ENCODE results near the gene PTH1R.

Gene PTH1R

DNA sequence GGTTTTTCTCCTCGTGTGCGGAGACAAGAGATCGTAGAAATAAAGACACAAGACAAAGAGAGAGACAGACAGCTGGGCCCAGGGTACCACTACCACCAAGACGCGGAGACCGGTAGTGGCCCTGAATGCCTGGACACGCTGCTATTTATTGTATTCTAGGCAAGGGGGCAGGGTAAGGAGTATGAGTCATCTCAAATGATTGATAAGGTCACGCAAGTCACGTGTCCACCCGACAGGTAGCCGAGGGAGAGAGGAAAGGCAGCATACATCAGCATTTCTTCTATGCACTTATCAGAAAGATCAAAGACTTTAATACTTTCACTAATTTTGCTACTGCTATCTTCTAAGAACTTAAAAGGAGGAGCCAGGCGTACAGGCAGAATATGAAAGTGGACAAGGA is 42.5 kb upstream of the PTH1R start:
- no peak overlapping the region for H3K4me3 ChIP-seq (replicated peaks in 1 of 2; ENCODE audit: low read depth in 2 of 2, low read length in 2 of 2)
- no peak for TF ChIP-seq CTCF (IDR thresholded peaks at IDR 0.05; ENCODE audit: low read depth, low read length)
- no peak for DNase-seq (ENCODE audit: low read depth in 2 of 2)

- H3K4me3 ChIP-seq (replicated peaks in 1 of 2; ENCODE audit: low read depth in 2 of 2, low read length in 2 of 2) = no peak overlapping the region
- no peak for TF ChIP-seq CTCF (IDR thresholded peaks at IDR 0.05; ENCODE audit: low read depth, low read length)
- DNase-seq (ENCODE audit: low read depth in 2 of 2) = no peak
These were observed 42.0 kb upstream of the PTH1R start for GRCh38 chr3:46835491-46835890.

GRCh38 chr3:46838301-46838700 is 39.2 kb upstream of the PTH1R start:
- H3K4me3 ChIP-seq (replicated peaks in 1 of 2; ENCODE audit: low read depth in 2 of 2, low read length in 2 of 2) = no peak overlapping the region
- no peak for TF ChIP-seq CTCF (IDR thresholded peaks at IDR 0.05; ENCODE audit: low read depth, low read length)
- no peak for DNase-seq (ENCODE audit: low read depth in 2 of 2)

GRCh38 chr3:46840491-46840890 is 37.0 kb upstream of the PTH1R start:
- no peak for TF ChIP-seq CTCF (IDR thresholded peaks at IDR 0.05; ENCODE audit: low read depth, low read length)
- DNase-seq (ENCODE audit: low read depth in 2 of 2) = no peak
- H3K4me3 ChIP-seq (replicated peaks in 1 of 2; ENCODE audit: low read depth in 2 of 2, low read length in 2 of 2) = no peak overlapping the region

- DNase-seq (ENCODE audit: low read depth in 2 of 2) = no peak
- no peak for TF ChIP-seq CTCF (IDR thresholded peaks at IDR 0.05; ENCODE audit: low read depth, low read length)
- H3K4me3 ChIP-seq (replicated peaks in 1 of 2; ENCODE audit: low read depth in 2 of 2, low read length in 2 of 2) = no peak overlapping the region
These were observed 34.0 kb upstream of the PTH1R start for GRCh38 chr3:46843508-46843907.

DNA sequence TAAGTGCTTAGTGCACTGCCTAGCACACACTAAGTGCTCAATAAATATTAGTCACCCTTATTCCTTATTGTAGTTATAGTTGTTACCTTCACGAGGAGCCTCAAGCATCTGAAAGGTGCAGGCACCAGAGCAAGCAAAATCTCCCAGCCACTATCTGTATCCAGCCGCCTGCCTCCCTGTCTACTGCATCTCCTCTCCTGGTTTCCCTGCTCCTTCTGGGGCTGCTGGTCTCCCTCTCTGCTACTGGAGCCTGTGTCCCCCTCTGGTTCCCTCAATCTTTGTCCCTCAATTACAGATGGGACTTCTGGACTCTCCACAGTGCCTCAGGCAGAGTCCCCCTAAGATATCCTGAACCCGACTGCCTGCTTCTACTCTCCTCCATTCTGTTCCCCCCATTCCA is 33.1 kb upstream of the PTH1R start:
- TF ChIP-seq CTCF (IDR thresholded peaks at IDR 0.05; ENCODE audit: low read depth, low read length) = no peak
- no peak overlapping the region for H3K4me3 ChIP-seq (replicated peaks in 1 of 2; ENCODE audit: low read depth in 2 of 2, low read length in 2 of 2)
- no peak for DNase-seq (ENCODE audit: low read depth in 2 of 2)

- no peak for TF ChIP-seq CTCF (IDR thresholded peaks at IDR 0.05; ENCODE audit: low read depth, low read length)
- DNase-seq (ENCODE audit: low read depth in 2 of 2) = no peak
- H3K4me3 ChIP-seq (replicated peaks in 1 of 2; ENCODE audit: low read depth in 2 of 2, low read length in 2 of 2) = no peak overlapping the region
These were observed 32.6 kb upstream of the PTH1R start for GRCh38 chr3:46844881-46845312.

Data from cardiac fibroblast (primary cell).